WTC11 (cell line): ENCODE data around the gene CELSR1.

Experiments used
- ETV6 ChIP-seq: sonication (generic); formaldehyde crosslinking; IDR thresholded peaks from 2 replicates; pipeline ENCODE4 v1.8.1; 2022; ENCODE audit warnings: mild to moderate bottlenecking, missing genetic modification reagents
- FOXJ3 ChIP-seq: sonication (generic); formaldehyde crosslinking; IDR thresholded peaks from 2 replicates; pipeline ENCODE4 v1.9.0; 2021; ENCODE audit warnings: missing genetic modification reagents, mild to moderate bottlenecking, borderline replicate concordance
- JUN ChIP-seq: sonication (generic); formaldehyde crosslinking; IDR thresholded peaks from 2 replicates; pipeline ENCODE4 v1.8.0; 2023; ENCODE audit warnings: mild to moderate bottlenecking, missing genetic modification reagents
- MAX ChIP-seq: sonication (generic); formaldehyde crosslinking; IDR thresholded peaks from 2 replicates; pipeline ENCODE4 v1.8.0; 2022; ENCODE audit warnings: mild to moderate bottlenecking, missing genetic modification reagents
- MLX ChIP-seq: sonication (generic); formaldehyde crosslinking; IDR thresholded peaks from 2 replicates; pipeline ENCODE4 v1.8.1; 2023; ENCODE audit warnings: mild to moderate bottlenecking, missing genetic modification reagents, moderate library complexity
- NFE2L1 ChIP-seq: sonication (generic); formaldehyde crosslinking; IDR thresholded peaks from 2 replicates; pipeline ENCODE4 v1.8.1; 2023; ENCODE audit warnings: missing genetic modification reagents
- USF2 ChIP-seq: sonication (generic); formaldehyde crosslinking; IDR thresholded peaks from 2 replicates; pipeline ENCODE4 v1.8.1; 2023; ENCODE audit warnings: mild to moderate bottlenecking, missing genetic modification reagents, moderate library complexity
- ZNF317 ChIP-seq: sonication (generic); formaldehyde crosslinking; IDR thresholded peaks from 2 replicates; pipeline ENCODE4 v1.8.1; 2023; ENCODE audit warnings: low read depth, mild to moderate bottlenecking, moderate library complexity, missing genetic modification reagents, borderline replicate concordance
- TF ChIP-seq, protein P1 (sequence below): fragments of 200-600 bp; IDR thresholded peaks from 2 replicates; pipeline ENCODE4 v1.8.0; 2022; ENCODE audit warnings: antibody characterized with exemption

- TF ChIP-seq, protein P1, sequence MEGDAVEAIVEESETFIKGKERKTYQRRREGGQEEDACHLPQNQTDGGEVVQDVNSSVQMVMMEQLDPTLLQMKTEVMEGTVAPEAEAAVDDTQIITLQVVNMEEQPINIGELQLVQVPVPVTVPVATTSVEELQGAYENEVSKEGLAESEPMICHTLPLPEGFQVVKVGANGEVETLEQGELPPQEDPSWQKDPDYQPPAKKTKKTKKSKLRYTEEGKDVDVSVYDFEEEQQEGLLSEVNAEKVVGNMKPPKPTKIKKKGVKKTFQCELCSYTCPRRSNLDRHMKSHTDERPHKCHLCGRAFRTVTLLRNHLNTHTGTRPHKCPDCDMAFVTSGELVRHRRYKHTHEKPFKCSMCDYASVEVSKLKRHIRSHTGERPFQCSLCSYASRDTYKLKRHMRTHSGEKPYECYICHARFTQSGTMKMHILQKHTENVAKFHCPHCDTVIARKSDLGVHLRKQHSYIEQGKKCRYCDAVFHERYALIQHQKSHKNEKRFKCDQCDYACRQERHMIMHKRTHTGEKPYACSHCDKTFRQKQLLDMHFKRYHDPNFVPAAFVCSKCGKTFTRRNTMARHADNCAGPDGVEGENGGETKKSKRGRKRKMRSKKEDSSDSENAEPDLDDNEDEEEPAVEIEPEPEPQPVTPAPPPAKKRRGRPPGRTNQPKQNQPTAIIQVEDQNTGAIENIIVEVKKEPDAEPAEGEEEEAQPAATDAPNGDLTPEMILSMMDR = no peak
- TF ChIP-seq USF2 (no peak), ETV6 (CRISPR knock-in tag) (no peak), MLX (CRISPR knock-in tag) (no peak), NFE2L1 (CRISPR knock-in tag) (no peak), ZNF317 (CRISPR knock-in tag) (no peak), JUN (no peak), MAX (CRISPR knock-in tag) (no peak), FOXJ3 (CRISPR knock-in tag) (no peak)
Measured at GRCh38 chr22:46442217-46442853, 95.1 kb downstream of the CELSR1 start.
